H7 (cell line): ENCODE measurements around the gene DYNC1I2. TPM values are rescaled to one million over a fixed set of nuclear protein-coding genes. Genes with fewer than 3 reads are reported as not detected.
A peak's percentile ranks its signal among the peaks of the same experiment; 100 is the strongest.
"Not testable (repeated sequence)": the region's sequence is repeated elsewhere in the genome, so short reads cannot be mapped to it uniquely, and the experiment has no call there.

Source experiments
- DNase-seq: peaks from one replicate; pipeline ENCODE4 v3.0.0; 2012
- H3K27me3 ChIP-seq: 2 replicates; pipeline ENCODE4 v1.6.0; 2011; ENCODE audit warnings: mild to moderate bottlenecking, low read length; ENCODE audit not compliant: control insufficient read depth, insufficient read depth
- H3K36me3 ChIP-seq: replicated peaks from 2 replicates; pipeline ENCODE4 v1.5.1; 2011; ENCODE audit warnings: low read length; ENCODE audit not compliant: control insufficient read depth, insufficient read depth
- H3K4me3 ChIP-seq: 2 replicates; pipeline ENCODE4 v1.5.1; 2011; ENCODE audit warnings: low read depth, mild to moderate bottlenecking, control low read depth, low read length, moderate library complexity; ENCODE audit not compliant: insufficient read depth
- total RNA-seq: library from RNA; depleted of rRNA; stranded (reverse); fragments of >200 nt; shearing (Covaris generic); gene quantifications from 2 replicates; pipeline ENCODE4 v1.2.3, GENCODE V29; 2014

Gene DYNC1I2
- total RNA-seq, 1 experiment from 2014 or later = 80.2 TPM

DNA sequence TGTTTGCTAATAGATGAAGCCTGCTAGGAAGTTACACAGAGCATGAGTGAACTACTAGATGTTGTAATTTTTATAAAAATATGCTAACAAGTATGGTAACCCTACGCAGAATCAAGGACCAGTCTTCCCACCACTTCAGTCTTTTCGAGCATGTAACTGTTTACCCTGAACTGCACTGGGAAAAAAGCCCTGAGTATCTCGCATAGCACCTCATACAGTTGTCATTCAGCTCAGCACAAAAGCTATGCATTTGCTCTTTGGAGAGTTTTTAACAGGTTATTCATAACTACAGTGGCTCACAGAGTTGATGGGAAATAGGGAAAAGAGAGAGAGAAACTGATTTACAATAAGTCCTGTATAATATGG is 42.7 kb downstream of the DYNC1I2 start:
- no peak overlapping the region for H3K4me3 ChIP-seq
- H3K27me3 ChIP-seq = no peaks in the 10 kb centered on the region
- DNase-seq = no peak
- H3K36me3 ChIP-seq = peaks cover 7% of the 10 kb centered on the region

DNA sequence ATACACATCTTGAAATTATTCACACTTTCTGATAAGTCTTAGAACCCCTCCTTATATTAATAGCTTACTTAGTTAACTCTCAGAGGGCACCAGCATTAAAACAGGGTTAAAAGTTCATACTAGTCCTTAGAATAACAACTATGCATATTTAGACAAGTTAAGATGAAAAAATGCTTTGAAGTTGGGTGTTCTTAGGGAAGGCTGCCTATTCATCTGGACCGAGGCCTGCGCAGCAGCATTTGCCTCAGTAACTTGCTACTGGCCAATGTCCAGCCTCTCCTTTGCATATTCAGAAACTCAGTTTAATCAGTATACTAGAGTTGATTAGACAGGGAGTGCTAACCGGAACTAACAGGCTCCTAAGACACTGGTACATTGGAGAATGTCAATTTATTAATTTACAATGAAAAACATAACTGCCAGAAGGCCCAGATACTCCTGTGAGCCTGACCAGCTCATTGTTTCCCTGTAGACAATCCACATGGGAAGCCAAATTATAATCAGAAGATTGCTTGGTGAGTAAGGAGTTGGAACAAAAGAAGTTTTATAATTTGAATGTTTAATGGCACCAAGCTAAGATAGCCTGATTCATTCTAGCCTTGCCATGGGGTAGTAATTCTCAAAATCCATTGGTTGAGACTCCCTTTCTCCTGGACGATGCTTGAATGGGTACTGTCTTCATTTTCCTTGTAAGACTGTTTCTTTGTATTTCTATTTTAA is 48.9 kb downstream of the DYNC1I2 start:
- no peak for DNase-seq
- Histone ChIP-seq H3K4me3 (no peak overlapping the region), H3K36me3 (peaks cover 1% of the 10 kb centered on the region; the same call in 1 of the 2 replicates), H3K27me3 (no peaks in the 10 kb centered on the region)

DNA sequence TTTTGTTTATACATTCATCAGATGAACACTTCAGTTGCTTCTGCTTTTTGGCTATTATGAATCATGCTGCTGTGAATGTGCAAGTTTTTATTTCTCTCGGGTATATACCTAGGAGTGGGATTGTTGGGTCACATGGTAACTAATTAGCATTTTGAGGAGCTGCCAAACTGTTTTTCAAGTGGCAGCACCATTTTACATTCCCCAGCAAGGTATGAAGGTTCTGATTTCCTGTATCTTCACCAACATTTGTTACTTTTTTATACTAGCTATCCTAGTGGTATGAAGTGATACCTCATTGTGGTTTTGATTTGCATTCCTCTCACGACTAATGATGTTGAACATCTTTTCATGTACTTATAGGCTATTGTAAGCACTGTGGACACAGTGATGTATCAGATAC is 53.9 kb downstream of the DYNC1I2 start:
- DNase-seq = no peak
- Histone ChIP-seq H3K27me3 (no peaks in the 10 kb centered on the region), H3K4me3 (no peak overlapping the region), H3K36me3 (peaks cover 2% of the 10 kb centered on the region; the same call in 1 of the 2 replicates)

DNA sequence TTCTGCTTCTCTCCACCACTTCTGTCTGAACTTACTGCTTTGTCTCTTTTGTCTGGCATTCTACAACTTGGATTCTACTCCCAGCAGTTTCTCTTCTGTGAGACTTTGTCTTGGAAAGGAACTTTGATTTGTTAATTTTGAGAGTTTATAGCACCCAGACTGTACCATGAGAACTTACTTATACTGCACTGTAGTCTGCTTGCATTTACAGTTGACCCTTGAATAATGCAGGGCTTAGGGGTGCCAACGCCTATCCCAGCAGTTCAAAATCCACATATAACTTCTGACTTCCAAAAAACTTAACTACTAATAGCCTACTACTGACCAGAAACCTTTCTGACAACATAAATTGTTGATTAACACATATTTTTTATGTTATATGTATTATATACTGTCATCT is 55.5 kb downstream of the DYNC1I2 start:
- DNase-seq = no peak
- peaks cover 4% of the 10 kb centered on the region for H3K36me3 ChIP-seq
- no peaks in the 10 kb centered on the region for H3K27me3 ChIP-seq
- H3K4me3 ChIP-seq = no peak overlapping the region

DNA sequence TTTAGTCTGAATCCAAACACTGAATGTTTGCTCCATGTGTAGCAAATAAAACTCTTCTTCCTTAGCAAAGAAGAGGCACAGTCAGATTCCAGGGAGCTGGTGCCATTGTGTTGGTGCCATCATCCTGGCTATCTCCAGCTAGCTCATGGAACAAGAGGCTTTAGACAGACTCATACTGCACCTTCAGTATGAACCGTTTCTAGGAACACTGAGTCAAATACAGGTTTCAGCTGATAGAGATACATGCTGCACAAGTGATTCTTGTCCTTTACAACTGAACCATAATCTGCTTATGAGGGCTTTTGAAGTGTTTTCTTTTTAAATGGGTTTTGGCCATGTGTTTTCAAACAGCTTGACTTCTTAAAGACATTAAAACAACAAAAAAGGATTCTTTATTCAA is 57.9 kb downstream of the DYNC1I2 start:
- Histone ChIP-seq H3K4me3 (no peak overlapping the region), H3K36me3 (peaks cover 4% of the 10 kb centered on the region), H3K27me3 (no peaks in the 10 kb centered on the region)
- DNase-seq = no peak

DNA sequence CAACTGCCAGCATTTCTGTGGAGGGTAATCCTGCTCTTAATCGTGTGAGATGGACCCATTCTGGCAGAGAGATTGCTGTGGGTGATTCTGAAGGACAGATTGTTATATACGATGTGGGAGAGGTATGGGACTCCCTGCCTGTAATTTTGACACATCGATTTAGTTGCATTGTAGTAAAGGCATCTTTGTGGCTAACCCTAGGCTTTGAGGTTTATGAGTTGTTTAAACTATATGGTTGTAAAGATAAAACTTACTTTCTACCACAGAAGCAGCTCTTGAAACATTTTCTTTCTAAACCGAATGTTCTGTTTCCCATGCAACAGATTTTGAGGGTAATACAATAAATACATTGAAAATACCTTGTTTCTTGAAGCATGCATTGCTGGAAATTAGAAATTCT is 58.5 kb downstream of the DYNC1I2 start:
- Histone ChIP-seq H3K36me3 (peaks cover 5% of the 10 kb centered on the region), H3K27me3 (no peaks in the 10 kb centered on the region), H3K4me3 (no peak overlapping the region)
- DNase-seq = no peak

DNA sequence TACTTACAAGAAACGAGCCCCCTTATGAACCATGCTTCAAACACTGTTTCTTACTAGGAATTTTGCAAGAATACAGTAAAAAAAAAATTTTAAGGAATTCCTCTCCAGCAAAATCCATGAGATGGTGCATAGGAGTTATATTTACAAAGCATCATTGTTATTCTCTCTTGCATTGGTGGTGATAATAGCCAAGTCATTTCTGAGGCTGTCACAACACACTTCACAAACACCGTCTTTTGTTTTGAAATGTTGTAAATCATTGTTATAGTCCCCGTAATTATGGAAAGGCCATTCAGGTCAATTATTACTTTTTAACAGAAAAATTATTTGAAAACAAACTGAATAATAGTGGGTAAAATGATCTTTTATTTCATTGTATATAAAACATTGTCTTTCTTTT is 60.1 kb downstream of the DYNC1I2 start:
- no peak overlapping the region for H3K4me3 ChIP-seq
- peaks cover 5% of the 10 kb centered on the region for H3K36me3 ChIP-seq
- H3K27me3 ChIP-seq = no peaks in the 10 kb centered on the region
- DNase-seq = no peak

DNA sequence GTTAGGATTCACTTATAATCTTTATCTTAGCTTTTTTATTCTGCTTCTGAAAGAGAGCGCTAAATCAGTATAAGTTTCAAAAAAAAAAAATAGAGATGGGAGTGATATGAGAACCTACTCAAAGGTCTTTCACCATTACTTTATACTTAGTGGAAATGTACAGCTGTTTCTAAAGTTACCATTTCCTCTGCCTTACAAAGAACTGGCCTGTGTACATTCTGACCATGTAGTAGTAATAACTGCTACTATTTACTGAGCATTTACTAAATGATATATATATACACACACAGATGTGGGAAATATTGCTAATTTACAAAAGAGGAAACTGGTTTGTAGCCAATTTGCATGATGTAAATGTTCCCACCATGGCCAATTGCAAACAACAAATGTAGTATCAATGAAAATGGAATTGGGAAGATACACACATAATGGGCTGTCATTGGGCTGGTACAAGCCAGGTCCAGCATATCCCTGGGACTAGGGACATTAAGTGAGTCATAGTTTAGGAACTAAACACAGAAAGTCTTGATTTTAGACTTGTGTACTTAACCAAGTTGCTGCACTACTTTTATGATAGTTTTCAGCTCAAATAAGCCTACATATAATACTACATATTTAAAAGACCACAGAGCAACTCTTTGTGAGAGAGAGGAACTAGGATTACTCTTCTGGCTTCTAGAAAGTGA is 67.1 kb downstream of the DYNC1I2 start:
- no peak for DNase-seq
- Histone ChIP-seq H3K36me3 (peaks cover 3% of the 10 kb centered on the region; the same call in 1 of the 2 replicates), H3K4me3 (no peak overlapping the region), H3K27me3 (no peaks in the 10 kb centered on the region)

DNA sequence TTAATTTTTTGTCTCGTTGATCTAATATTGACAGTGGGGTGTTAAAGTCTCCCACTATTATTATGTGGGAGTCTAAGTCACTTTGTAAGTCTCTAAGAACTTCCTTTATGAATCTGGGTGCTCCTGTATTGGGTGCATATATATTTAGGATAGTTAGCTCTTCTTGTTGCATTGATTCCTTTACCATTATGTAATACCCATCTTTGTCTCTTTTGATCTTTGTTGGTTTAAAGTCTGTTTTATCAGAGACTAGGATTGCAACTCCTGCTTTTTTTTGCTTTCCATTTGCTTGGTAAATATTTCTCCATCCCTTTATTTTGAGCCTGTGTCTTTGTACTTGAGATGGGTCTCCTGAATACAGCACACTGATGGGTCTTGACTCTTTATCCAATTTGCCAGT is 71.5 kb downstream of the DYNC1I2 start:
- DNase-seq, H3K27me3 ChIP-seq, H3K4me3 ChIP-seq, H3K36me3 ChIP-seq: not testable (repeated sequence)

DNA sequence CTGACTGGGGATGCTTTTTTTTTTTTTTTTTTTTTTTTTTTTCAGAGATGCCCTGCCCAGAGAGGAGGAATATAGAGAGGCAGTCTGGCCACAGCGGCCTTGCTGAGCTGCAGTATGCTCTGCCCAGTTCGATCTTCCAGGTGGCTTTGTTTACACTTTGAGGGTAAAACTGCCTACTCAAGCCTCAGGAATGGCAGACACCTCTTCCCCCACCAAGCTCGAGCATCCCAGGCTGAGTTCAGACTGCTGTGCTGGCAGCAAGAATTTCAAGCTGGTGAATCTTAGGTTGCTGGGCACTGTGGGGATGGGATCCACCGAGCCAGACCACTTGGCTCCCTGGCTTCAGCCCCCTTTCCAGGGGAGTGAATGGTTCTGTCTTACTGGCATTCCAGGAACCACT is 73.9 kb downstream of the DYNC1I2 start:
- H3K4me3 ChIP-seq, H3K27me3 ChIP-seq, DNase-seq, H3K36me3 ChIP-seq: not testable (repeated sequence)

DNA sequence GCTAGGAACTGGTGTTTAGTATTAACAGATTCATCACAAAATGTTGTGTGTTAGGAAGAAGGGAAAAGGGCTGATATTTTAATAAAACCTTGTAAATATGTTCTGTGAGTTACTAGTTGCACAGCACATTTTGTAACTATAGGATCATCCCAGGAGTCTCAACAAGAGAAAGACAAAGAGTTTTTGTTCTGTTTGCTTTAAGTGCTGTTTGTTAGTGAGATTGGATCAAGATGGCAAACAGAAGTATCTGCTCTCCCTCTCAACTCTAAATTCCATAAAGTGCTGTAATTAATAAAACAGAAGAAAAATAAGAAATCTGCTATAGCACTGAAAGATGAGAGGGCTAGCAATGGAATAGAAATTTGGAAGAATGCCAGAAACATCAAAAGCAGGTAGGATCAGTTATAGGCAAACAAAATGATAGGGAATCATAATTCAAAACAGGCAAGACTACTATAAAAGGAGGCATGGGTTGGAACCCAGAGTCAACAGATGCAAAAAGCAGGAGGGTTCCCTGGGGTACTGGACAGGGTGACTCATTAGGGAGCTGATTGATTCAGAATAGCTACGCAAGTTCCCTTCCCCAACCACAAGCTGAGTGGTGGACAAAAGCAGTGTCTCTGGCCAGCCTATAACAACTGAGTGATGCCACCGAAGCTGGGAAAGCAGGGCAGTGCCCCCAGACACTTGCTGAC is 75.8 kb downstream of the DYNC1I2 start:
- Histone ChIP-seq H3K4me3 (no peak overlapping the region), H3K36me3 (no peaks in the 10 kb centered on the region; the same call in 1 of the 2 replicates)
- DNase-seq = peak; percentile 4

DNA sequence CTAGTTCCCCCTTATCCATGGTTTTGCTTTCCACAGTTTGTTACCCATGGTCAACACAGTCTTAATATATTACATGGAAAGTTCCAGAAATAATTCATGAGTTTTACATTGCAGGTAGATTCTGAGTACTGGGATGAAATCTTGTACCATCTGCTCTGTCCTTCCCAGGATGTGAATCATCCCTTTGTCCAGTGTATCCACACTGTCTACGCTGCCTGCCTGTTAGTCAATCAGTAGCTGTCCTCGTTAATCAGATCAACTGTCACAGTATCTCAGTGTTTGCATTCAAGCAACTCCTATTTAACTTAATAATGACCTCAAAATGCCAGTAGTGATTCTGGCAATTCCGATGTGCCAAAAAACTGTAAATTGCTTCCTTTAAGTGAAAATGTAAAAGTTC is 76.3 kb downstream of the DYNC1I2 start:
- no peaks in the 10 kb centered on the region for H3K27me3 ChIP-seq
- no peak overlapping the region for H3K4me3 ChIP-seq
- DNase-seq = no peak
- H3K36me3 ChIP-seq = no peaks in the 10 kb centered on the region; the same call in 1 of the 2 replicates

More for the DNA sequence above, 75.8 kb downstream of the DYNC1I2 start:
- H3K27me3 ChIP-seq = no peaks in the 10 kb centered on the region

DNA sequence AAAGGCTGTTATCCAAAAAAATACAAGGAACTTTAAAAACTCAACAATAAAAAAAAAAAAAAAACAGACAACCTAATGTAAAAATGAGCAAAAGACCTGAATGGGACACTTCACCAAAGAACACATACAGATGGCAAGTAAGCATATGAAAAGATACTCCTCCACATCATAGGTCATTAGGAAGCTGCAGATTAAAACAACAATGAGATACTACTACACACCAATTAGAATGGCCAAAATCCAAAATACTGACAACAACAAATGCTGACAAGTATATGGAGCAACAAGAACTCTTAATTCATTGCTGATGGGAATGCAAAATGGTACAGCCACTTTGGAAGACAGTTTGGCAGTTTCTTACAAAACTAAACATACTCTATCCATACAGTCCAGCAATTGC is 84.2 kb downstream of the DYNC1I2 start:
- no peaks in the 10 kb centered on the region for H3K27me3 ChIP-seq
- no peak for DNase-seq
- H3K4me3 ChIP-seq = no peak overlapping the region
- no peaks in the 10 kb centered on the region for H3K36me3 ChIP-seq

DNA sequence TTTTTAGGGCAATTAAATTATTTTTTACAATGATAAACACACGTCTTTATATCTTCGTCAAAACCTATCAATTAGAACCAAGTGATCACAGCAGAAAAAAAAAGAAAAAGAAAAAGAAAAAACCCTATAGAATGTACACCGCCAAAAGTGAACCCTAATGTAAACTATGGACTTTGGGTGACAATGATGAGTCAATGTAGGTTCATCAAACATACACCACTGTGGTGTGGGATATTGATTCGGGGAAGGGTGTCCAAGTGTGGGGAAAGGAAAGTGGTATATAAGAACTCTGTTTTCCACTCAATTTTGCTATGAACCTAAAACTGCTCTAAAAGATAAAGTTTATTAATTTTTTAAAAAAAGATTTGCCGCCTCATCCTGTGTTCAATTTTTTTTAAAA is 85.1 kb downstream of the DYNC1I2 start:
- H3K27me3 ChIP-seq = no peaks in the 10 kb centered on the region
- H3K36me3 ChIP-seq = no peaks in the 10 kb centered on the region
- no peak for DNase-seq
- H3K4me3 ChIP-seq = no peak overlapping the region

DNA sequence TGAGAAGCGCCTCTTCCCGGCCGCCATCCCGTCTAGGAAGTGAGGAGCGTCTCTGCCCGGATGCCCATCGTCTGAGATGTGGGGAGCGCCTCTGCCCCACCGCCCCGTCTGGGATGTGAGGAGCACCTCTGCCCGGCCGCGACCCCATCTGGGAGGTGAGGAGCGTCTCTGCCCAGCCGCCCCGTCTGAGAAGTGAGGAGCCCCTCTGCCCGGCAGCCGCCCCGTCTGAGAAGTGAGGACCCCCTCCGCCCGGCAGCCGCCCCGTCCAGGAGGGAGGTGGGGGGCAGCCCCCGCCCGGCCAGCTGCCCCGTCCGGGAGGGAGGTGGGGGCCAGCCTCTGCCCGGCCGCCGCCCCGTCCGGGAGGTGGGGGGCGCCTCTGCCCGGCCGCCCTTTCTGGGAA is 87.3 kb downstream of the DYNC1I2 start:
- not testable (repeated sequence) for DNase-seq, H3K36me3 ChIP-seq, H3K27me3 ChIP-seq, H3K4me3 ChIP-seq
